CD4-positive, alpha-beta memory T cell (primary cell): ENCODE results near the gene HSPA4L. TPM values are rescaled to one million over a fixed set of nuclear protein-coding genes. Genes with fewer than 3 reads are reported as not detected.

ENCODE experiments used
- CTCF ChIA-PET: fragments of 350-600 bp; sonication (Branson Sonifier 250); formaldehyde crosslinking; loops from one replicate; lab custom pipeline; 2021; ENCODE audit warnings: inconsistent platforms; ENCODE audit not compliant: partially characterized antibody; lab: Charles Lee
- POLR2A ChIA-PET: fragments of 350-600 bp; sonication (Branson Sonifier 250); formaldehyde crosslinking; loops from one replicate; lab custom pipeline; 2021; ENCODE audit not compliant: partially characterized antibody; lab: Charles Lee
- DNase-seq, 5 donors: peaks; one replicate each; pipeline versions ENCODE4 v3.0.0 to v3.0.0-alpha.2; 2020 to 2022; ENCODE audit warnings: mixed read lengths in 1 of 5
- H3K27ac ChIP-seq: one replicate; pipeline ENCODE4 v1.7.0; 2013; ENCODE audit warnings: low read depth, low read length
- H3K27me3 ChIP-seq: 2 replicates; pipeline ENCODE4 v1.7.0; 2013; ENCODE audit warnings: mild to moderate bottlenecking, low read length, moderate library complexity; ENCODE audit not compliant: insufficient read depth
- H3K36me3 ChIP-seq: 2 replicates; pipeline ENCODE4 v1.7.0; 2013; ENCODE audit warnings: mild to moderate bottlenecking, low read length, moderate library complexity; ENCODE audit not compliant: insufficient read depth
- H3K4me1 ChIP-seq: 2 replicates; pipeline ENCODE4 v1.7.0; 2013; ENCODE audit warnings: mild to moderate bottlenecking, low read length, moderate library complexity; ENCODE audit not compliant: insufficient read depth
- H3K4me3 ChIP-seq, 2 donors: one replicate each; pipeline ENCODE4 v1.7.0; 2013; ENCODE audit warnings: low read length in 2 of 2, mild to moderate bottlenecking in 1 of 2
- H3K9me3 ChIP-seq, 2 donors: one replicate each; pipeline ENCODE4 v1.7.0; 2013; ENCODE audit warnings: low read length in 2 of 2, control low read depth in 1 of 2; ENCODE audit not compliant: control insufficient read depth in 1 of 2
- H3K27ac Mint-ChIP-seq, 7 donors: one replicate each; pipeline ENCODE4 v1.8.0; 2020 to 2021; ENCODE audit warnings: mixed read lengths in 7 of 7, mild to moderate bottlenecking in 6 of 7, inconsistent platforms in 3 of 7, moderate library complexity in 3 of 7
- H3K27me3 Mint-ChIP-seq, 2 donors: one replicate each; pipeline ENCODE4 v1.8.0; 2020 to 2021; ENCODE audit warnings: mixed read lengths in 2 of 2
- H3K36me3 Mint-ChIP-seq, 2 donors: one replicate each; pipeline ENCODE4 v1.8.0; 2020 to 2021; ENCODE audit warnings: mixed read lengths in 2 of 2, inconsistent platforms in 1 of 2, mild to moderate bottlenecking in 1 of 2
- H3K4me1 Mint-ChIP-seq, 4 donors: one replicate each; pipeline ENCODE4 v1.8.0; 2020 to 2021; ENCODE audit warnings: mixed read lengths in 4 of 4, mild to moderate bottlenecking in 1 of 4
- H3K4me3 Mint-ChIP-seq, 8 donors: one replicate each; pipeline ENCODE4 v1.8.0; 2020 to 2021; ENCODE audit warnings: mixed read lengths in 8 of 8, mild to moderate bottlenecking in 7 of 8, moderate library complexity in 6 of 8, inconsistent platforms in 3 of 8
- H3K9me3 Mint-ChIP-seq, 8 donors: one replicate each; pipeline ENCODE4 v1.8.0; 2020 to 2021; ENCODE audit warnings: mixed read lengths in 8 of 8, mild to moderate bottlenecking in 5 of 8, inconsistent platforms in 3 of 8, moderate library complexity in 1 of 8
- intact Hi-C: fragments of 100-400 bp; cut with micrococcal nuclease; formaldehyde crosslinking; loops from one replicate; pipeline ENCODE4 v1.15.1; 2023
- polyA plus RNA-seq, 2 donors: library from polyadenylated mRNA; unstranded; fragments of 300-500 nt; fragmentation: Illumina TruSeq; gene quantifications; one replicate each; pipeline ENCODE4 v1.2.3, GENCODE V29; 2021
- total RNA-seq, 2 experiments: library from RNA; stranded (reverse); gene quantifications; one replicate each; pipeline ENCODE4 v1.2.3, GENCODE V29; 2021

The HSPA4L gene
- total and polyA plus RNA-seq, 4 experiments from 2014 or later = not detected

DNA sequence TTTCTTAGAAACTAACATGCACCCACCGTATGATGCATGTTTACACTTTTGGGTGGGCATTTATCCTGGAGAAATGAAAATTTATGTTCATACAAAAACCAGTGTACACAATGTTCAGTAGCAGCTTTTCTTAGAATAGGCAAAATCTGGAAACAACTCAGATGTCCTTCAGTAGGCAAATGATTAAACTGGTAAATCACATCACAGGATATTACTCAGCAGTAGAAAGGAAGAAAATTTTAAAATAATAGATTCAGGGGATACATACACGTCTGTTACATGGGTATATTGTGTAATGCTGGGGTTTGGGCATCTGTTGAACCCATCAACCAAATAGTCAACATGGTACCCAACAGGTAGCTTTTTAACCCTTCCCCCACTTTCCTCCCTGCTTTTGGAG, 25.2 kb upstream of the HSPA4L start:
- POLR2A ChIA-PET = no interaction called here

GRCh38 chr4:127759228-127759820, 22.8 kb upstream of the HSPA4L start:
- POLR2A ChIA-PET = no interaction called here
- no peaks in the 10 kb centered on the region for H3K36me3 ChIP-seq
- Mint-ChIP-seq H3K9me3 (peaks cover 0 to 2% (median 0%) of the 10 kb centered on the region in 8 donors), H3K27me3 (peaks cover 1 to 2% of the 10 kb centered on the region in 2 donors), H3K4me3 (no peak overlapping the region), H3K36me3 (no peaks in the 10 kb centered on the region), H3K27ac (no peak overlapping the region), H3K4me1 (no peaks in the 10 kb centered on the region)
- no peak overlapping the region for H3K4me3 ChIP-seq
- H3K9me3 ChIP-seq = no peaks in the 10 kb centered on the region
- intact Hi-C loops = no loop called here
- H3K4me1 ChIP-seq = no peaks in the 10 kb centered on the region
- DNase-seq = no peak
- no peaks in the 10 kb centered on the region for H3K27me3 ChIP-seq
- H3K27ac ChIP-seq = no peak overlapping the region
- CTCF ChIA-PET = no interaction called here

More for the DNA sequence above, 25.2 kb upstream of the HSPA4L start:
- Histone ChIP-seq H3K9me3 (no peaks in the 10 kb centered on the region), H3K4me1 (no peaks in the 10 kb centered on the region), H3K36me3 (no peaks in the 10 kb centered on the region), H3K27me3 (no peaks in the 10 kb centered on the region), H3K27ac (no peak overlapping the region), H3K4me3 (no peak overlapping the region)
- intact Hi-C loops = no loop called here
- no peak for DNase-seq
- H3K9me3 Mint-ChIP-seq = peaks cover 0 to 2% (median 0%) of the 10 kb centered on the region in 8 donors
- no peaks in the 10 kb centered on the region for H3K36me3 Mint-ChIP-seq
- no peak overlapping the region for H3K27ac Mint-ChIP-seq
- CTCF ChIA-PET = no interaction called here
- H3K4me1 Mint-ChIP-seq = no peaks in the 10 kb centered on the region
- H3K4me3 Mint-ChIP-seq = no peak overlapping the region
- peaks cover 1 to 3% of the 10 kb centered on the region in 2 donors for H3K27me3 Mint-ChIP-seq

DNA sequence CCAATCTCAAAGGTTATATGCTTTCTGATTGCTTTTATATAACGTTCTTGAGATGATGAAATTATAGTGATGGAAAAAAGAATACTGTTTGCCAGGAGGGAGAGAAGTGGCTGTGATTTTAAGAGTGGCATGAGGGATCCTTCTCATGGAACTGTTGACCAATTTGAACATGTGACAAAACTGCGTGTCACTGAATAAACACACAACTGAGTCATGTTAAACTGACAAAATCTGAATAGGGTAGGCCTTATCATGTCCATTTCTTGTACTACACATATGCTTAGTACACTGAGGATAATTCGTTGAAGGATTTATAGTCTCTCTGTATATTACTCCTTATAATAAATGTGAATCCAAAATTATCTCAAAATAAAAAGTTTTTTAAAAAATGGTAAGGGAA, 22.2 kb upstream of the HSPA4L start:
- no peaks in the 10 kb centered on the region for H3K9me3 ChIP-seq
- CTCF ChIA-PET = no interaction called here
- no peak overlapping the region for H3K27ac Mint-ChIP-seq
- peaks cover 1 to 2% of the 10 kb centered on the region in 2 donors for H3K27me3 Mint-ChIP-seq
- intact Hi-C loops = no loop called here
- no peak for DNase-seq
- POLR2A ChIA-PET = no interaction called here
- no peak overlapping the region for H3K4me3 ChIP-seq
- no peak overlapping the region for H3K4me3 Mint-ChIP-seq
- no peak overlapping the region for H3K27ac ChIP-seq
- H3K36me3 ChIP-seq = no peaks in the 10 kb centered on the region
- peaks cover 0 to 2% (median 0%) of the 10 kb centered on the region in 8 donors for H3K9me3 Mint-ChIP-seq
- H3K36me3 Mint-ChIP-seq = no peaks in the 10 kb centered on the region
- no peaks in the 10 kb centered on the region for H3K27me3 ChIP-seq
- no peaks in the 10 kb centered on the region for H3K4me1 ChIP-seq
- no peaks in the 10 kb centered on the region for H3K4me1 Mint-ChIP-seq

DNA sequence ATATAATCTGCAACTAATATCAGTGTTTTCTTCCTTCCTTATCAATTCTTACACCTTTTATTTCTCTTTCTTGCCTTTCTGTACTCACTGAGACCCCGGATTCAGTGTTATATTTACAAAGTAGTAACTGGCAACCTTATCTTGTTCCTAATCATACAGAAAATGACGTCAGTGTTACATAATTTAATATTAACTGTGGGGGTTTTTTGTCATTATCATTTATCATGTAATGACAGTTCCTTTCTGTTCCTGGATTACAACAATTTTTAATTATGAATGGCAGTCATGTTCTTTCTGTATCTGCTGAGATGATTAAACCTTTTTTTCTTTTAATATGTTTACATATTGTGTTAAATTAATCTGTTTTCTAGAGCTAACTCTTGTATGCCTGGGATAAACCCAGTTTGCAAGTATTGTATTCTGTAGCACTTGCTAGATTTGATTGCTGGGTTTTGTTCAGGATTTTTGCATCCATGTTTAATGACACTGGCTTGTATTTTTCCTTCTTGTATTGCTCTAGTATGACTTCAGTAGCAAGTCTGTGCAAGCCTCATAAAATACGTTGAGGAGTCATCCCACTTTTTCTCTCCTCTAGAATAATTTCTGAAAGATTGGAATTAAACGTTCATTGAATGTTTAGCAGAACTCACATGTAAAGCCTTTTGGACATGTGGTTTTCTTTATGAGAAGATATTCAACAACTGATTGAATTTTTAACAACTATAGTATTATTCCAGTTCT, 10.4 kb upstream of the HSPA4L start:
- Mint-ChIP-seq H3K4me3 (no peak overlapping the region), H3K27me3 (peaks cover 16 to 17% of the 10 kb centered on the region in 2 donors), H3K4me1 (no peaks in the 10 kb centered on the region), H3K36me3 (no peaks in the 10 kb centered on the region), H3K27ac (no peak overlapping the region), H3K9me3 (no peaks in the 10 kb centered on the region)
- intact Hi-C loops = no loop called here
- ChIA-PET POLR2A (no interaction called here), CTCF (no interaction called here)
- no peak overlapping the region for H3K4me3 ChIP-seq
- H3K27ac ChIP-seq = no peak overlapping the region
- no peaks in the 10 kb centered on the region for H3K4me1 ChIP-seq
- DNase-seq = no peak
- peaks cover 4% of the 10 kb centered on the region for H3K27me3 ChIP-seq
- no peaks in the 10 kb centered on the region for H3K9me3 ChIP-seq
- H3K36me3 ChIP-seq = no peaks in the 10 kb centered on the region

DNA sequence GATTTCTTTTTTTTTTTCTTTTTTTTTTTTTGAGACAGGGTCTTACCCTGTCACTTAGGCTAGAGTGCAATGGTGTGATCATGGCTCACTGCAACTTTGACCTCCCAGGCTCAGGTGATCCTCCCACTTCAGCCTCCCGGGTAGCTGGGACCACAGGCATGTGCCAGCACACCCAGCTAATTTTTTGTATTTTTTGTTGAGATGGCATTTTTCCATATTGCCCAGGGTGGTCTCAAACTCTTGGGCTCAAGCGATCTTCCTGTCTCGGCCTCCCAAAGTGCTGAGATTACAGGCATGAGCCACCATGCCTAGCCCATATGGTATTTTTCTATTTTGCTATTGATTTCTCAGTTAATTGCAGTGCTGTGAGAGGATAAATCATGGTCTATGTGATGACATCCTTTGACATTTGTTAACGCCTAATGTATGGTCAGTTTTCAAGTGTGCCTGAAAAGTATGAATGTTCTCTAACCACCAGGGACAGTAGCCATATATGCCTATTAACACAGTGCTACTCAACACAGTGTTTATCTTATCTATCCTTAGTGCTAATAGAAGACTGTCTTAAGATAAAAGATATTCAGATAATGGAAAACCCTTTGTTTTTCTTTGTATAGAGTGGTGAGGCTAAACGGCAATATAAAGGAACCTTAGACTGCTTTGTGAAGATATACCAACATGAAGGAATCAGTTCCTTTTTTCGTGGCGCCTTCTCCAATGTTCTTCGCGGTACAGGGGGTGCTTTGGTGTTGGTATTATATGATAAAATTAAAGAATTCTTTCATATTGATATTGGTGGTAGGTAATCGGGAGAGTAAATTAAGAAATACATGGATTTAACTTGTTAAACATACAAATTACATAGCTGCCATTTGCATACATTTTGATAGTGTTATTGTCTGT, 9.1 kb upstream of the HSPA4L start:
- Mint-ChIP-seq H3K27me3 (peaks cover 20 to 25% of the 10 kb centered on the region in 2 donors), H3K27ac (no peak overlapping the region), H3K9me3 (no peaks in the 10 kb centered on the region), H3K4me3 (no peak overlapping the region), H3K36me3 (no peaks in the 10 kb centered on the region), H3K4me1 (no peaks in the 10 kb centered on the region)
- POLR2A ChIA-PET = no interaction called here
- H3K9me3 ChIP-seq = no peaks in the 10 kb centered on the region
- peaks cover 4% of the 10 kb centered on the region for H3K27me3 ChIP-seq
- CTCF ChIA-PET = no interaction called here
- no peak for DNase-seq
- no peak overlapping the region for H3K4me3 ChIP-seq
- no peaks in the 10 kb centered on the region for H3K36me3 ChIP-seq
- H3K27ac ChIP-seq = no peak overlapping the region
- H3K4me1 ChIP-seq = no peaks in the 10 kb centered on the region
- intact Hi-C loops = no loop called here

- peaks cover 28 to 47% of the 10 kb centered on the region in 2 donors for H3K27me3 Mint-ChIP-seq
- no peaks in the 10 kb centered on the region for H3K9me3 Mint-ChIP-seq
These were observed 6.3 kb upstream of the HSPA4L start for GRCh38 chr4:127775843-127776242.

DNA sequence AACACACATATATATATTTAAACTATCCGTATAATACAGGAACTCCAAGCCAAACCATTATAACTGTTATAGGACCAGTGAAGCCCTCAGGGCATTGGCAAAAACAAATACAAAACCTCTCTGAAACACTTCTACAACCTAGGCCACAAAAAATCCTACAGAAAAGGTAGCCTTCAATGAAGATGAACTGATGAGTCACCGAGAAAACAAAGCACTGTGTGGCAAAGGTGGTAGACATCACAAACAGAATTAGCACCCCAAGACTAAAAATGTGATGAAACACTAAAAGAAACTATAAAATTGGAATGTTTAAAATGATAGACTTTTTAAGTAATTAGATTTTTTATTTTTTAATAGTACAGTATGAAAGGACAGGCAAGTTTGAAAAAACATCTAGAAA, 5.5 kb upstream of the HSPA4L start:
- Histone ChIP-seq H3K4me3 (no peak overlapping the region), H3K27ac (no peak overlapping the region), H3K27me3 (peaks cover 11% of the 10 kb centered on the region), H3K4me1 (no peaks in the 10 kb centered on the region), H3K36me3 (no peaks in the 10 kb centered on the region), H3K9me3 (no peaks in the 10 kb centered on the region)
- intact Hi-C loops = no loop called here
- H3K27me3 Mint-ChIP-seq = peaks cover 35 to 47% of the 10 kb centered on the region in 2 donors
- H3K4me1 Mint-ChIP-seq = peaks cover 5 to 11% (median 6%) of the 10 kb centered on the region in 4 donors
- H3K27ac Mint-ChIP-seq = no peak overlapping the region
- ChIA-PET CTCF (interaction anchor here (1.0 kb wide), 1 partner anchor 12 kb away, joined by 3 read pairs; no protein-coding TSS in a partner anchor), POLR2A (no interaction called here)
- H3K9me3 Mint-ChIP-seq = peaks cover 0 to 2% (median 0%) of the 10 kb centered on the region in 8 donors
- no peak overlapping the region for H3K4me3 Mint-ChIP-seq
- DNase-seq = no peak
- no peaks in the 10 kb centered on the region for H3K36me3 Mint-ChIP-seq

More at GRCh38 chr4:127775843-127776242, 6.3 kb upstream of the HSPA4L start:
- Histone ChIP-seq H3K4me3 (no peak overlapping the region), H3K9me3 (no peaks in the 10 kb centered on the region), H3K27ac (no peak overlapping the region), H3K27me3 (peaks cover 11% of the 10 kb centered on the region), H3K36me3 (no peaks in the 10 kb centered on the region), H3K4me1 (no peaks in the 10 kb centered on the region)
- CTCF ChIA-PET = interaction anchor here (1.0 kb wide), 1 partner anchor 13 kb away, joined by 3 read pairs; no protein-coding TSS in a partner anchor
- Mint-ChIP-seq H3K4me1 (peaks cover 0 to 4% (median under 1%) of the 10 kb centered on the region in 4 donors), H3K36me3 (no peaks in the 10 kb centered on the region), H3K27ac (no peak overlapping the region), H3K4me3 (no peak overlapping the region)
- POLR2A ChIA-PET = no interaction called here
- intact Hi-C loops = no loop called here
- DNase-seq = no peak
